ENCODE data around the gene SCAND1. TPM values are rescaled to one million over a fixed set of nuclear protein-coding genes. Genes with fewer than 3 reads are reported as not detected.

The SCAND1 gene
- 52.3 and 65.8 TPM in 2 replicates for total RNA-seq

DNA sequence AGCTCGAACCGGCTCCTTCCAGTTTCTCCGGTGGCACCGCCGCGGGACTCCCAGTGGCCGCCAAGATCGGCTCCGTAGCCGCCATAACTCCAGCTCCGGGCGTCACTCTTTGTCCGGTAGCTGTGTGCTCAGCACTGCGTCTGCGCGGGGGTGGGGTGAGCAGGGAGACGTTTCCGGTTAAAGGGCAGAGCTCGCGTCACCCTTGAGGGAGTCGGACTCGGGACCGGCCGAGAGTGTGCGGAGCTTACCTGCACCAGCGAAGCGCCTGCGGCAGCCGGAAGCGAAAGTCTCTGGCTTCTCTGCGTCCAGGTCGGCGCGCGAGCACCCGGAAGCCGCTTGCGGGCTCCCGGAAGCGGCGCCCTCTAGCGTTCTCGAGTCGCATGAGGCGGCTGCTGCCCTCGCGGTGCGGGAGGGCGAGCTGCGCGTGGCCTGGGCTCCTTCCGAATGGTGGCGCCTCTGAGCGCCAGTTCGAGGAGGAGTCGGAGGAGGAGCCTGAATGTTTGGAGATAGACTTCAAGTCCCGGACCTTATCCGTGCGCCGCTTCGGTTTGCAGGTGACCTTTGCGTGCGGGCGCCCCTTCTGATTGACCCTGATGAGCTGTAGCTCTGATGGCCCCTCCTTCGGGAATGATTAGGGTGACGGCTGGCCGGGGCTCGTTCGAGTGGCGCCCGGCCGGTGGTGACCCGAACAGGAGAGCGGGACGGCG lies at the start of gene SCAND1:
Gene SCAND1 (minus strand): TSS at position 303 of the 707 bp plus-strand sequence. CDS start 218 bp downstream, at position 85.

DNA sequence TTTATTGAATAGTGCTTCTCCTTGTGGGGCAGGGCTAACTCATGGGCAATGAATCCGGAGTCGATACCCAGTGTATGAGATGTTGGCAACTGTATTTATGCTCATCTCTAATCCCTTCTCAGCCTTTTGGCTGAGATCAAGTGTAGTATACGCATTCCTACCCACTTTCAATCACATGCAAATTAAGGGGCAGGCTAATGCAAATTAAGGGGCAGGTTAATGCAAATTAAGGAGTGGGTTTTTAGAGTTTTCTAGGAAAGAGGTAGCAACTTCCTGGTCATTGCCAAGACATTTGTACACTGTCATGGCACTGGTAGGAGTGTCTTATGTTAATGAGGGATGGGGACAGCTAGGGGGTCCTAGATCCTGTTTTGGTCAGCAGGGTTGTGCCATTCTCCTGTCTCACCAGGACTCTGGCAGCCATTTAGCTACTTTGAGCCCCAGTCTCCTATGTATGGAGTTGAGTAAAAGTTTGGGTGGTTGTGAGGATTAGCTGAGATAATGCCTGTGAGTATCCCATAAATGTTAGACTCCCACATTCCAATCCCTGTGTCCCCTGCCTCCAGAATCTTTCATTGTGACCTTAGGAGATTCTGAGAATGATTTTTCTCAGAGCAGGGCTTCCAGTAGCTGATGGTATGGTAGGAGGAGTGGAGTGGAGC lies 13.8 kb upstream of the SCAND1 start, which contains the start of gene CNBD2:
Gene CNBD2 (plus strand): TSS at position 612 of the 662 bp plus-strand sequence. CDS start 173 bp downstream, outside the sequence.

Other genes starting within 250 kb of the SCAND1 start
- gene RBM39, start 212.2 kb downstream of the SCAND1 start, total RNA-seq, result 289 and 347 TPM in 2 replicates
- gene PHF20, start 182.5 kb downstream of the SCAND1 start, total RNA-seq, result 23.7 and 28.2 TPM in 2 replicates
- 2.0 and 3.1 TPM in 2 replicates for gene CNBD2, start 14.1 kb upstream of the SCAND1 start, total RNA-seq
- gene EPB41L1, start 200.2 kb upstream of the SCAND1 start, total RNA-seq, result 4.2 and 17.8 TPM in 2 replicates

Data from endothelial cell of coronary artery (primary cell).